Neural cell (in vitro differentiated cells): ENCODE data around the gene GGT6. TPM values are rescaled to one million over a fixed set of nuclear protein-coding genes. Genes with fewer than 3 reads are reported as not detected.

ENCODE experiments used
- H2AFZ ChIP-seq: fragments of 200-600, 300-800 bp; sonication (generic), shearing (Covaris generic); 2 replicates; pipeline ENCODE4 v1.6.0; 2014; ENCODE audit warnings: low read depth, mild to moderate bottlenecking, antibody characterized with exemption, low read length, moderate library complexity
- H3F3A ChIP-seq: fragments of 200-600 bp; shearing (Covaris generic); 2 replicates; pipeline ENCODE4 v1.6.1; 2016; ENCODE audit warnings: mild to moderate bottlenecking, moderate library complexity, mixed read lengths, antibody characterized with exemption, low read length; ENCODE audit not compliant: insufficient read depth, poor library complexity, severe bottlenecking
- H3K27ac ChIP-seq: fragments of 200-600, 300-800 bp; sonication (generic), shearing (Covaris generic); 2 replicates; pipeline ENCODE4 v1.5.1; 2014; ENCODE audit warnings: mild to moderate bottlenecking, low read length, moderate library complexity
- H3K27me3 ChIP-seq: fragments of 300-800, 200-600 bp; sonication (generic), shearing (Covaris generic); 2 replicates; pipeline ENCODE4 v1.6.0; 2014; ENCODE audit warnings: mild to moderate bottlenecking, low read depth, low read length, moderate library complexity; ENCODE audit not compliant: insufficient read depth
- H3K36me3 ChIP-seq: fragments of 300-800, 200-600 bp; sonication (generic), shearing (Covaris generic); 2 replicates; pipeline ENCODE4 v1.5.1; 2014; ENCODE audit warnings: mild to moderate bottlenecking, antibody characterized with exemption, low read length, moderate library complexity; ENCODE audit not compliant: insufficient read depth
- H3K4me2 ChIP-seq: fragments of 300-800, 200-600 bp; sonication (generic), shearing (Covaris generic); 2 replicates; pipeline ENCODE4 v1.6.0; 2014; ENCODE audit warnings: mild to moderate bottlenecking, low read length
- H3K4me3 ChIP-seq: fragments of 300-800, 200-600 bp; sonication (generic), shearing (Covaris generic); 2 replicates; pipeline ENCODE4 v1.5.1; 2014; ENCODE audit warnings: mild to moderate bottlenecking, low read length, moderate library complexity
- H3K79me2 ChIP-seq: fragments of 200-600 bp; shearing (Covaris generic); replicated peaks from 2 replicates; pipeline ENCODE4 v1.6.0; 2014; ENCODE audit warnings: mild to moderate bottlenecking, low read length, moderate library complexity; ENCODE audit not compliant: insufficient read depth
- H3K9ac ChIP-seq: fragments of 300-800, 200-600 bp; sonication (generic), shearing (Covaris generic); 2 replicates; pipeline ENCODE4 v1.6.1; 2016; ENCODE audit warnings: mild to moderate bottlenecking, low read length, mixed read lengths
- H3K9me2 ChIP-seq: fragments of 200-600 bp; shearing (Covaris generic); 2 replicates; pipeline ENCODE4 v1.6.1; 2016; ENCODE audit warnings: mild to moderate bottlenecking, low read length, mixed read lengths; ENCODE audit not compliant: insufficient read depth
- H3K9me3 ChIP-seq: fragments of 200-600, 300-800 bp; sonication (generic), shearing (Covaris generic); 2 replicates; pipeline ENCODE4 v1.6.1; 2016; ENCODE audit warnings: mild to moderate bottlenecking, mixed run types, low read length, moderate library complexity, mixed read lengths
- H4K20me1 ChIP-seq: fragments of 200-600 bp; shearing (Covaris generic); 2 replicates; pipeline ENCODE4 v1.6.1; 2016; ENCODE audit warnings: mild to moderate bottlenecking, mixed run types; ENCODE audit not compliant: insufficient read depth
- CTCF ChIP-seq: fragments of 450-650 bp; IDR thresholded peaks from 2 replicates; pipeline ENCODE4 v1.5.1; 2014; ENCODE audit warnings: antibody characterized with exemption, mild to moderate bottlenecking, moderate library complexity; ENCODE audit not compliant: poor library complexity, severe bottlenecking
- EZH2 ChIP-seq: fragments of 200-600, 300-800 bp; shearing (Covaris generic), sonication (generic); IDR thresholded peaks from 2 replicates; pipeline ENCODE4 v1.6.1; 2014; ENCODE audit warnings: antibody characterized with exemption, low read length, borderline replicate concordance, mild to moderate bottlenecking; ENCODE audit not compliant: insufficient read depth, poor library complexity, severe bottlenecking
- MXI1 ChIP-seq: fragments of 450-650 bp; conservative IDR thresholded peaks from 2 replicates; pipeline ENCODE4 v1.6.1; 2014; ENCODE audit warnings: antibody characterized with exemption, mild to moderate bottlenecking; ENCODE audit not compliant: poor library complexity, severe bottlenecking
- POLR2AphosphoS5 ChIP-seq: IDR thresholded peaks from 2 replicates; pipeline ENCODE4 v1.6.1; 2012
- REST ChIP-seq: IDR thresholded peaks from 2 replicates; pipeline ENCODE4 v1.6.1; 2012; ENCODE audit warnings: borderline replicate concordance
- SMC3 ChIP-seq: fragments of 450-650 bp; conservative IDR thresholded peaks from 2 replicates; pipeline ENCODE4 v1.6.1; 2014; ENCODE audit warnings: antibody characterized with exemption, mild to moderate bottlenecking, moderate library complexity; ENCODE audit not compliant: poor library complexity
- TAF1 ChIP-seq: IDR thresholded peaks from 2 replicates; pipeline ENCODE4 v1.6.1; 2012; ENCODE audit warnings: low read depth
- polyA plus RNA-seq: library from polyadenylated mRNA; depleted of rRNA; stranded (reverse); fragments of >200 nt; gene quantifications from 2 replicates; pipeline ENCODE4 v1.2.3, GENCODE V29; 2014

Gene GGT6
- polyA plus RNA-seq, 1 donor from 2014 or later, result not detected

- no peaks in the 10 kb centered on the region for H3K36me3 ChIP-seq
- H3K9ac ChIP-seq, result peak within 1 kb of the TSS; percentile 53
- no peaks in the 10 kb centered on the region for H3K9me2 ChIP-seq
- H3K79me2 ChIP-seq, result no peaks in the 10 kb centered on the region
- no peaks in the 10 kb centered on the region for H4K20me1 ChIP-seq
- no peak within 1 kb of the TSS for H3K27ac ChIP-seq
- H3K9me3 ChIP-seq, result no peaks in the 10 kb centered on the region
- peak within 1 kb of the TSS; percentile 33 for H2AFZ ChIP-seq
- H3K4me3 ChIP-seq, result peak within 1 kb of the TSS; percentile 68
- H3K4me2 ChIP-seq, result no peak within 1 kb of the TSS
- TF ChIP-seq CTCF, result peak; percentile 45
- TF ChIP-seq SMC3, result peak; percentile 15
- TF ChIP-seq EZH2, result no peak
- TF ChIP-seq POLR2AphosphoS5, result peak; percentile 9
- no peak for TF ChIP-seq REST
- peak; percentile 69 for TF ChIP-seq MXI1
- H3K27me3 ChIP-seq, result peaks cover 29% of the 10 kb centered on the region
- H3F3A ChIP-seq, result no peaks in the 10 kb centered on the region
Observed at GRCh38 chr17:4584101-4584916, 23.9 kb upstream of the GGT6 start, which contains the start of gene SMTNL2. TSS of gene SMTNL2 (plus strand) at chr17:4584529. CDS start at chr17:4584606, 77 bp downstream.

DNA sequence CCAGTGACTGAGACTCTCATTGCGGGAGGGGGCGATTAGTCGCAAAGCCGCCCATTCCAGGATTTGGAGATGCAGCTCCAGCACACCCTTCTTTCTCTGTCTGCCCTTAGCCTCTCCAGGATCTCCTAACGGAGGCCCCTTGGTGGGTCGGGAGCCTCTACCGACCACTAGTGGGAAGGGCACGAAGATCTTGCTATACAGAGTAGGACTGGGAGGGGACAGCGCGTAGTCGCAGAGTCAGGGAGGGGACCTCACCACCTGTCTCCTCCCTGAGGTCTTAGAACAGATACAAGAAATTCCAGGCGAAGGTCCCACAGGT, 23.4 kb upstream of the GGT6 start:
- no peaks in the 10 kb centered on the region for H3K9me3 ChIP-seq
- peak overlapping the region; percentile 68 for H3K4me3 ChIP-seq
- H3K79me2 ChIP-seq, result no peaks in the 10 kb centered on the region
- no peaks in the 10 kb centered on the region for H3F3A ChIP-seq
- no peak overlapping the region for H3K27ac ChIP-seq
- TF ChIP-seq CTCF (peak; percentile 71), TAF1 (no peak), SMC3 (peak; percentile 16)
- H3K36me3 ChIP-seq, result no peaks in the 10 kb centered on the region
- H3K27me3 ChIP-seq, result peaks cover 29% of the 10 kb centered on the region
- H4K20me1 ChIP-seq, result no peaks in the 10 kb centered on the region
- no peak overlapping the region for H3K4me2 ChIP-seq
- H3K9me2 ChIP-seq, result no peaks in the 10 kb centered on the region
- no peak overlapping the region for H2AFZ ChIP-seq
- peak overlapping the region; percentile 53 for H3K9ac ChIP-seq
